GM12878 (cell line): Measurements from ENCODE around the gene SIK2. TPM values are rescaled to one million over a fixed set of nuclear protein-coding genes. Genes with fewer than 3 reads are reported as not detected.

Experiments used
- ATAC-seq: fragments of 200-7000 bp; cut with Tn5 transposase; 3 replicates; pipeline ENCODE4 v1.9.1; 2020; ENCODE audit warnings: mild to moderate bottlenecking, moderate library complexity
- BruUV-seq: library from RNA; stranded (reverse); fragments of 400-500 nt; replicated peaks from 2 replicates; lab custom pipeline; 2021; lab: Mats Ljungman, UMichigan
- CTCF ChIA-PET: fragments of 300-600 bp; sonication (Branson Sonifier 250); formaldehyde crosslinking; extraction: SDS; loops from one replicate; lab custom pipeline; 2021; ENCODE audit warnings: inconsistent platforms; lab: Yijun Ruan, JAX
- POLR2A ChIA-PET: fragments of 350-600 bp; formaldehyde crosslinking; extraction: SDS; loops from one replicate; lab custom pipeline; 2021; ENCODE audit warnings: inconsistent platforms; lab: Charles Lee
- RAD21 ChIA-PET: fragments of 300-600 bp; sonication (Branson Sonifier 250); formaldehyde crosslinking; loops from one replicate; lab custom pipeline; 2023; ENCODE audit warnings: antibody characterized with exemption; ENCODE audit not compliant: unreplicated experiment; lab: Charles Lee
- SMC1A ChIA-PET: fragments of 300-600 bp; sonication (Branson Sonifier 250); formaldehyde crosslinking; loops from one replicate; lab custom pipeline; 2023; ENCODE audit not compliant: unreplicated experiment, uncharacterized antibody; lab: Charles Lee
- DNase-seq: peaks from one replicate; pipeline ENCODE4 v3.0.0-alpha.2; 2011; ENCODE audit warnings: low read depth, low spot score
- FAIRE-seq: peaks from 3 replicates; lab custom pipeline; 2011; peaks lifted over from hg19 to GRCh38; lab: Jason Lieb, UNC
- H2AFZ ChIP-seq: 2 replicates; pipeline ENCODE4 v1.6.0; 2011; ENCODE audit warnings: low read depth, low read length, control low read depth; ENCODE audit not compliant: control insufficient read depth
- H3K27ac ChIP-seq: 2 replicates; pipeline ENCODE4 v1.5.1; 2011; ENCODE audit warnings: control low read depth; ENCODE audit not compliant: control insufficient read depth, insufficient read depth
- H3K27me3 ChIP-seq, 2 experiments: replicated peaks in 1 of 2; 2 replicates each; pipeline versions ENCODE4 v1.6.0 to v1.6.1; 2011; ENCODE audit warnings: low read length in 1 of 2; ENCODE audit not compliant: control insufficient read depth in 2 of 2, insufficient read depth in 2 of 2
- H3K36me3 ChIP-seq, 2 experiments: 2 replicates each; pipeline ENCODE4 v1.5.1; 2011; ENCODE audit warnings: low read length in 1 of 2; ENCODE audit not compliant: control insufficient read depth in 2 of 2, insufficient read depth in 2 of 2
- H3K4me1 ChIP-seq: 2 replicates; pipeline ENCODE4 v1.6.1; 2011; ENCODE audit warnings: mild to moderate bottlenecking, low read length, moderate library complexity, mixed read lengths; ENCODE audit not compliant: control insufficient read depth, insufficient read depth
- H3K4me2 ChIP-seq: 2 replicates; pipeline ENCODE4 v1.6.0; 2011; ENCODE audit warnings: control low read depth; ENCODE audit not compliant: control insufficient read depth, insufficient read depth
- H3K4me3 ChIP-seq: fragments of 200-600 bp; sonication (generic); 2 replicates; pipeline ENCODE4 v1.5.1; 2016
- H3K79me2 ChIP-seq: 2 replicates; pipeline ENCODE4 v1.6.0; 2011; ENCODE audit warnings: low read length; ENCODE audit not compliant: control insufficient read depth, insufficient read depth
- H3K9ac ChIP-seq: 2 replicates; pipeline ENCODE4 v1.8.0; 2011; ENCODE audit warnings: low read length, control low read depth, mixed read lengths; ENCODE audit not compliant: control insufficient read depth, insufficient read depth
- H3K9me3 ChIP-seq: replicated peaks from 3 replicates; pipeline ENCODE4 v1.5.1; 2011; ENCODE audit warnings: mild to moderate bottlenecking, low read length; ENCODE audit not compliant: control insufficient read depth, insufficient read depth
- H4K20me1 ChIP-seq: 2 replicates; pipeline ENCODE4 v1.6.0; 2011; ENCODE audit not compliant: control insufficient read depth, insufficient read depth
- IKZF2 ChIP-seq, 2 experiments: fragments of 450-650 bp; IDR thresholded peaks; 2 replicates each; pipeline ENCODE4 v1.6.1; 2017; ENCODE audit warnings: mild to moderate bottlenecking in 2 of 2, moderate library complexity in 2 of 2
- MXI1 ChIP-seq: fragments of 150-350 bp; IDR thresholded peaks from 2 replicates; pipeline ENCODE4 v1.6.1; 2011; ENCODE audit warnings: low read depth, mild to moderate bottlenecking, inconsistent platforms, low read length, improper control_type of control experiment
- NFYB ChIP-seq: IDR thresholded peaks from 2 replicates; pipeline ENCODE4 v1.6.1; 2011; ENCODE audit warnings: low read depth, mild to moderate bottlenecking, low read length, improper control_type of control experiment, moderate library complexity; ENCODE audit not compliant: insufficient read depth
- PAX5 ChIP-seq: IDR thresholded peaks from 2 replicates; pipeline ENCODE4 v1.6.1; 2011; ENCODE audit warnings: low read depth, low read length, borderline replicate concordance
- PRDM15 ChIP-seq: fragments of 450-650 bp; formaldehyde crosslinking; IDR thresholded peaks from 2 replicates; pipeline ENCODE4 v1.4.0; 2020; ENCODE audit warnings: mild to moderate bottlenecking, moderate library complexity
- TCF12 ChIP-seq: IDR thresholded peaks from 2 replicates; pipeline ENCODE4 v1.6.1; 2011; ENCODE audit warnings: low read depth, mild to moderate bottlenecking, low read length
- YBX1 ChIP-seq: fragments of 450-650 bp; IDR thresholded peaks from 2 replicates; pipeline ENCODE4 v1.6.1; 2016; ENCODE audit warnings: antibody characterized with exemption
- ZBTB4 ChIP-seq: fragments of 450-650 bp; formaldehyde crosslinking; IDR thresholded peaks from 2 replicates; pipeline ENCODE4 v1.4.0; 2022; ENCODE audit warnings: mild to moderate bottlenecking, moderate library complexity
- ZSCAN29 ChIP-seq: fragments of 450-650 bp; IDR thresholded peaks from 2 replicates; pipeline ENCODE4 v1.6.1; 2017; ENCODE audit warnings: mild to moderate bottlenecking, moderate library complexity
- WGBS: methylation state at CpG from one replicate; pipeline ENCODE4 v1.1.6; 2016; ENCODE audit warnings: low lambda C conversion rate; ENCODE audit not compliant: insufficient replicate concordance, insufficient coverage; ENCODE audit errors: missing lambda C conversion rate; 5-methylcytosine and 5-hydroxymethylcytosine counted together
- in situ Hi-C: fragments of 300-500 bp; cut with MboI; formaldehyde crosslinking; loops from 9 replicates; pipeline ENCODE4 v1.14.3; 2018; ENCODE audit warnings: mixed read lengths
- intact Hi-C: fragments of 100-400 bp; cut with micrococcal nuclease; formaldehyde crosslinking; loops from one replicate; pipeline ENCODE4 v1.14.2; 2022; ENCODE audit not compliant: unreplicated experiment
- polyA plus RNA-seq, 11 experiments: library from polyadenylated mRNA; depleted of rRNA in 4 of 11; unstranded in 6 of 11; stranded (reverse) in 5 of 11; fragments of >200 nt; fragmentation: Nextera tagmentation in 4 of 11; fragmentation: Illumina TruSeq in 1 of 11; extraction: Ambion mirVana in 4 of 11; extraction: Trizol in 1 of 11; gene quantifications; 1 replicate in 1 of 11; 2 replicates in 10 of 11; pipeline versions ENCODE4 v1.2.1 to v1.2.3, GENCODE V29; 2011 to 2016; ENCODE audit warnings: inconsistent platforms in 2 of 11, missing spikeins in 2 of 11, low read depth in 1 of 11
- total RNA-seq, 4 experiments: library from RNA; depleted of rRNA in 3 of 4; stranded (reverse); fragments of >200 nt in 3 of 4; fragmentation: Illumina TruSeq in 1 of 4; extraction: Trizol in 1 of 4; gene quantifications; 2 replicates each; pipeline versions ENCODE4 v1.2.1 to v1.2.3, GENCODE V29; 2013 to 2021
- TF ChIP-seq, protein P1 (sequence below): fragments of 450-650 bp; IDR thresholded peaks from 2 replicates; pipeline ENCODE4 v1.6.1; 2017; ENCODE audit warnings: low read depth, mild to moderate bottlenecking, moderate library complexity
- TF ChIP-seq, protein P2 (sequence below): IDR thresholded peaks from 2 replicates; pipeline ENCODE4 v1.6.1; 2011; ENCODE audit warnings: borderline replicate concordance, low read depth, mild to moderate bottlenecking, moderate library complexity, mixed read lengths, low read length; ENCODE audit not compliant: insufficient read depth; ENCODE audit errors: extremely low read length

The SIK2 gene
- total and polyA plus RNA-seq, 10 of the 15 experiments (the other 5 are each of a cell fraction or from before 2014, with no cell fraction given): 0.97 to 14.2 (median 4.5) TPM

DNA sequence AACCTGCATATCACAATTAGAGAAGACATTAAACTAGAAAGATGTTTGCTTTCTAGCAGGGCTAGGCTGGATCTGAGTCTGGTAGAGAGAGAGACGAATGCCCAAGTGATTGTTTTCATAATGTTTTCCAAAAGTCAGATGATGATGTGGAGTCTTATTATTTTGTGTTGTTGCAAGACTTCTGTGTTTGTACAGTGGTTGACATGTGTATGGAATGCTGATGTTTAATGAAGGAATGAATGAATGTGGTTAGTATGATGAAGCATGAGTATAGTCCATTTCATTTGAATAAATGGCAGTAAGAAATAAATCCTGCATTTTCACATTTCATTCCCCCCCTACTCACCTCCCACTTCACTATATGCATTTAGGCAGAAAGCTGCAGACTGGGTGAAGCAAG, 94.3 kb downstream of the SIK2 start (continued):
- TF ChIP-seq PRDM15 (CRISPR knock-in tag) (no peak), TCF12 (no peak), NFYB (no peak)

DNA sequence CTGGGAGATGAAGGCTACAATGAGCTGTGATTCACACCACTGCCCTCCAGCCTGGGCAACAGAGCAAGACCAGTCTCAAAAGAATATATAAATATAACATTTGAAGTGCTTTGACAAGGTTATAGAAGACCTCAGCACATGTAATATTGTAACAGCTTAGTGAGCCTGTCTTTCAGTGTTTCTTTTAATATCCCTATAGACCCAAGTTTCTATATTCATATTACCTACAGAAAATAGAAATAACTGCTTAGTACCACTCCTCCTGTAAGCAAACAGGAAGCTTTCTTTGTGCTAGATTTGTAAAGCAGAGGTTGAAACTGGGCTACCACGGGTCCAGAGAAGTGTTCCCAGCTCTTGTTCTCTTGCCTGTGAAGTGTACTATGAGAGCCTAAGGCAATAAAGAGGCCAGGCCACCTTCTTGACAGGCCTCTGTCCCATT, 95.7 kb downstream of the SIK2 start:
- CTCF ChIA-PET: interaction anchor here (0.7 to 6.8 kb wide), 9 partner anchors 18 to 144 kb away, joined by 3 to 50 read pairs (median 4); no protein-coding TSS in a partner anchor
- intact Hi-C loops: loop anchor here (2.0 kb wide), 1 partner anchor 95 kb away; the partner anchor contains the start of gene SIK2

More for the DNA sequence above, 95.7 kb downstream of the SIK2 start:
- Histone ChIP-seq H3K4me3 (no peak overlapping the region), H3K4me2 (peak overlapping the region; percentile 26; the same call in 1 of the 2 replicates), H3K79me2 (no peaks in the 10 kb centered on the region), H3K36me3 (peaks cover 0 to 4% of the 10 kb centered on the region in 2 experiments; a peak in 1 of 4 replicates), H4K20me1 (no peaks in the 10 kb centered on the region), H3K9me3 (no peaks in the 10 kb centered on the region), H2AFZ (no peak overlapping the region), H3K9ac (no peak overlapping the region), H3K4me1 (peaks cover 14% of the 10 kb centered on the region), H3K27me3 (no peaks in the 10 kb centered on the region), H3K27ac (peak overlapping the region; percentile 41)
- RAD21 ChIA-PET: interaction anchor here (0.7 to 3.2 kb wide), 14 partner anchors 17 to 144 kb away, joined by 3 to 13 read pairs (median 5); partner anchors contain the start of gene PPP2R1B
- ATAC-seq (peak; percentile 73), DNase-seq (peak; percentile 23), FAIRE-seq (no peak)
- TF ChIP-seq PAX5 (0 out of 2 replicates have a peak, but pooled peaks have one; percentile 16), IKZF2 (IDR thresholded peaks at IDR 0.05) (no peak), YBX1 (no peak), ZBTB4 (no peak), MXI1 (0 out of 2 replicates have a peak, but pooled peaks have one; percentile 31), ZSCAN29 (no peak)
- TF ChIP-seq, protein P1, sequence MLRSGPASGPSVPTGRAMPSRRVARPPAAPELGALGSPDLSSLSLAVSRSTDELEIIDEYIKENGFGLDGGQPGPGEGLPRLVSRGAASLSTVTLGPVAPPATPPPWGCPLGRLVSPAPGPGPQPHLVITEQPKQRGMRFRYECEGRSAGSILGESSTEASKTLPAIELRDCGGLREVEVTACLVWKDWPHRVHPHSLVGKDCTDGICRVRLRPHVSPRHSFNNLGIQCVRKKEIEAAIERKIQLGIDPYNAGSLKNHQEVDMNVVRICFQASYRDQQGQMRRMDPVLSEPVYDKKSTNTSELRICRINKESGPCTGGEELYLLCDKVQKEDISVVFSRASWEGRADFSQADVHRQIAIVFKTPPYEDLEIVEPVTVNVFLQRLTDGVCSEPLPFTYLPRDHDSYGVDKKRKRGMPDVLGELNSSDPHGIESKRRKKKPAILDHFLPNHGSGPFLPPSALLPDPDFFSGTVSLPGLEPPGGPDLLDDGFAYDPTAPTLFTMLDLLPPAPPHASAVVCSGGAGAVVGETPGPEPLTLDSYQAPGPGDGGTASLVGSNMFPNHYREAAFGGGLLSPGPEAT: no peak
- TF ChIP-seq, protein P2, sequence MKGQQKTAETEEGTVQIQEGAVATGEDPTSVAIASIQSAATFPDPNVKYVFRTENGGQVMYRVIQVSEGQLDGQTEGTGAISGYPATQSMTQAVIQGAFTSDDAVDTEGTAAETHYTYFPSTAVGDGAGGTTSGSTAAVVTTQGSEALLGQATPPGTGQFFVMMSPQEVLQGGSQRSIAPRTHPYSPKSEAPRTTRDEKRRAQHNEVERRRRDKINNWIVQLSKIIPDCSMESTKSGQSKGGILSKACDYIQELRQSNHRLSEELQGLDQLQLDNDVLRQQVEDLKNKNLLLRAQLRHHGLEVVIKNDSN: no peak
- in situ Hi-C loops: no loop called here
- POLR2A ChIA-PET: interaction anchor here (0.9 to 1.5 kb wide), 8 partner anchors 17 to 92 kb away, joined by 3 to 5 read pairs (median 3); no protein-coding TSS in a partner anchor
- BruUV-seq: no TSS peak
- SMC1A ChIA-PET: interaction anchor here (0.7 to 6.7 kb wide), 24 partner anchors 13 to 144 kb away, joined by 3 to 69 read pairs (median 5); partner anchors contain the start of gene PPP2R1B
- WGBS: 0% methylated on average over 1 of the region's 1 CpG
